ENCODE results near the gene USP49. TPM values are rescaled to one million over a fixed set of nuclear protein-coding genes. Genes with fewer than 3 reads are reported as not detected.

The USP49 gene
- total RNA-seq, 6 experiments from 2014 or later, result 1.7 to 2.3 (median 2.0) TPM

GRCh38 chr6:41920921-41921711 lies 25.9 kb upstream of the USP49 start, which contains the start of the genes BYSL and MED20:
TSS of gene BYSL (plus strand) at chr6:41921499. CDS start at chr6:41921563, 64 bp downstream.
TSS of gene MED20 (minus strand) at chr6:41921139. CDS start at chr6:41921018, 121 bp downstream.
- Mint-ChIP-seq H3K4me1 (ENCODE audit: low read depth) (peaks cover 55% of the 10 kb centered on the region), H3K4me3 (peak within 1 kb of the TSS; percentile 98), H3K27me3 (ENCODE audit: insufficient read depth) (no peaks in the 10 kb centered on the region; the same call in 1 of the 2 replicates), H3K27ac (peak within 1 kb of the TSS; percentile 99), H3K9me3 (no peaks in the 10 kb centered on the region), H3K36me3 (ENCODE audit: low read depth) (peaks cover 31% of the 10 kb centered on the region)
- peak; percentile 92 for DNase-seq
- peak; percentile 99 for TF ChIP-seq CTCF (IDR thresholded peaks at IDR 0.05)

GRCh38 chr6:41917528-41917927 lies 22.4 kb upstream of the USP49 start:
- no peak for TF ChIP-seq CTCF (IDR thresholded peaks at IDR 0.05)
- DNase-seq, result peak; percentile 93
- H3K36me3 Mint-ChIP-seq (ENCODE audit: low read depth), result peaks cover 34% of the 10 kb centered on the region
- no peaks in the 10 kb centered on the region for H3K9me3 Mint-ChIP-seq
- H3K4me3 Mint-ChIP-seq, result peak overlapping the region; percentile 80
- H3K27me3 Mint-ChIP-seq (ENCODE audit: insufficient read depth), result no peaks in the 10 kb centered on the region
- H3K27ac Mint-ChIP-seq, result peak overlapping the region; percentile 94
- H3K4me1 Mint-ChIP-seq (ENCODE audit: low read depth), result peaks cover 33% of the 10 kb centered on the region

GRCh38 chr6:41914869-41915530 lies 19.8 kb upstream of the USP49 start:
- no peak for TF ChIP-seq CTCF (IDR thresholded peaks at IDR 0.05)
- DNase-seq, result no peak
- H3K36me3 Mint-ChIP-seq (ENCODE audit: low read depth), result peaks cover 25% of the 10 kb centered on the region
- H3K27ac Mint-ChIP-seq, result no peak overlapping the region
- no peaks in the 10 kb centered on the region for H3K9me3 Mint-ChIP-seq
- no peak overlapping the region for H3K4me3 Mint-ChIP-seq
- H3K27me3 Mint-ChIP-seq (ENCODE audit: insufficient read depth), result no peaks in the 10 kb centered on the region
- H3K4me1 Mint-ChIP-seq (ENCODE audit: low read depth), result peaks cover 24% of the 10 kb centered on the region

GRCh38 chr6:41914343-41914742 lies 19.2 kb upstream of the USP49 start:
- Mint-ChIP-seq H3K4me3 (no peak overlapping the region), H3K27ac (no peak overlapping the region), H3K36me3 (ENCODE audit: low read depth) (peaks cover 25% of the 10 kb centered on the region), H3K27me3 (ENCODE audit: insufficient read depth) (no peaks in the 10 kb centered on the region), H3K4me1 (ENCODE audit: low read depth) (peaks cover 18% of the 10 kb centered on the region), H3K9me3 (no peaks in the 10 kb centered on the region)
- DNase-seq, result no peak
- no peak for TF ChIP-seq CTCF (IDR thresholded peaks at IDR 0.05)

- no peak for TF ChIP-seq CTCF (IDR thresholded peaks at IDR 0.05)
Observed at GRCh38 chr6:41909727-41910126, 14.6 kb upstream of the USP49 start.

More at GRCh38 chr6:41909727-41910126, 14.6 kb upstream of the USP49 start:
- H3K27ac Mint-ChIP-seq, result no peak overlapping the region
- no peak for DNase-seq
- H3K36me3 Mint-ChIP-seq (ENCODE audit: low read depth), result peaks cover 27% of the 10 kb centered on the region
- no peaks in the 10 kb centered on the region for H3K27me3 Mint-ChIP-seq (ENCODE audit: insufficient read depth)
- no peaks in the 10 kb centered on the region; the same call in 1 of the 2 replicates for H3K4me1 Mint-ChIP-seq (ENCODE audit: low read depth)
- no peak overlapping the region for H3K4me3 Mint-ChIP-seq
- no peaks in the 10 kb centered on the region for H3K9me3 Mint-ChIP-seq

Data from HFFc6 (cell line).